Measurements from ENCODE around the gene ACTA2.
A peak's percentile ranks its signal among the peaks of the same experiment; 100 is the strongest.

Gene ACTA2

DNA sequence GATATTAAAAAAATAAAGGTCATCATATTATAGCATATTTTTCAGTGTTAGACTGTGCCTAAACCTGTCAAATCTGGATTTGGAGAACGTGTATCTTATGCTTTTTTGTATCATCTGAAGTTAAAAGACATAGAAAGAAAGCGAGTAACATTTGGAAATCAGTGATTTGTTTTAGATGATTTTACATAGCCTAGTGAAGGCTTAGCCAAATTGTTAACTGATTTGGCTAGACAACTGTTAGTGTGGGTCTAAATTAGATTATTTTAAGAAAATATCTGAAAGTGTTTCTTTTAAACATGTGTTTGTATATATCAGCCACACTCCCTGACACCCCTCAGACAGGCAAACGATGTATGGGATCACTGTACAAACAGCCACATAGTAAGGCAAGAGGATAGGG lies 35.6 kb downstream of the ACTA2 start:
- no peak for DNase-seq

GRCh38 chr10:88916231-88916630 lies 36.3 kb downstream of the ACTA2 start:
- DNase-seq = no peak

- no peak for DNase-seq
Observed at GRCh38 chr10:88915781-88916180, 36.8 kb downstream of the ACTA2 start.

- DNase-seq = no peak
Observed at GRCh38 chr10:88913788-88914187, 38.8 kb downstream of the ACTA2 start.

DNA sequence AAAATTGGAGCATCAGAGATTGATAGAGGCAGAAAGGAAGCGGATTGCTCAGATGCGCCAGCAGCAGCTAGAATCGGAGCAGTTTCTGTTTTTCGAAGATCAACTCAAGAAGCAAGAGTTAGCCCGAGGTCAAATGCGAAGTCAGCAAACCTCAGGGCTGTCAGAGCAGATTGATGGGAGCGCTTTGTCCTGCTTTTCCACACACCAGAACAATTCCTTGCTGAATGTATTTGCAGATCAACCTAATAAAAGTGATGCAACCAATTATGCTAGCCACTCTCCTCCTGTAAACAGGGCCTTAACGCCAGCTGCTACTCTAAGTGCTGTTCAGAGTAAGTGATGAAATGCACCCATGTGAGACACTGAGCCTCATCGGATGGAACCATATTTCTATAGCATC lies 39.4 kb downstream of the ACTA2 start:
- no peak for DNase-seq

GRCh38 chr10:88911851-88912250 lies 40.7 kb downstream of the ACTA2 start:
- DNase-seq = no peak

DNA sequence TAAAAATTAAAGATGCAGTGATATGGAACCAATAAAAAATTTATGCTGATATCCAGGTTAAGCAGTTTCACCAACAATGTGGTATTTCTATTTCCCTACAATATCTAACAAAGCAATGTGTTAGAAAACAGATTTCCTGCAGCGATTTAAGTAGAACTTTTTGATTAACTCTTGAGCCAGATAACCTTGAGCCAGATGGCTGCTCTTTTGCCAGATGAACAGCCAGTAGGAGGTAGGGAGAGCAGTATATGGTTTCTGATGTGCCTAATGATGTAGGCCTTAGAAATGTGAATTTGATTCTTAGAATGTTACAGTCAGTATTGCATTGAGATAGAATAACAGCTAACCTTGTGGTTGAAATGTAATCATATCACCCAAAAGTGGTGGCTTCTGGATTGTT lies 41.5 kb downstream of the ACTA2 start:
- DNase-seq = no peak

DNA sequence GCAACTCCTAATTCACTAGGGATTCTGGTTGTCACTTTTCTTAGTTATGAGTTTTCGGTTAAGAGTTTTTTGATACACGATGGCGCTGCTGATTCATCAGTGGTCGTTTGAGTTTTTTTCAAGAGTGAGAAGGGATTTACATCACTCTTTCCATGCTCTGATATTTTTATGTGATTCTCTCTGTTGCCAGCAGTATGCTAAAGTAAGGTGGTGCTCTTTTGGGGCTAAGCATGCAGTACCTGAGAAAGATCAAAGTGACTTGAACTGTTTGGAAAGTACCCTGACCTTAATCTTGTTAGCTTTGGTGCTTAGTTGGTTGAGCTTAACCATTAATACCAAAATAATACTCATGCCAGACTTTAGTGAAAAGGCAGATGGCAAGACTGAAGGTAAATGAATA lies 44.4 kb downstream of the ACTA2 start:
- no peak for DNase-seq

DNA sequence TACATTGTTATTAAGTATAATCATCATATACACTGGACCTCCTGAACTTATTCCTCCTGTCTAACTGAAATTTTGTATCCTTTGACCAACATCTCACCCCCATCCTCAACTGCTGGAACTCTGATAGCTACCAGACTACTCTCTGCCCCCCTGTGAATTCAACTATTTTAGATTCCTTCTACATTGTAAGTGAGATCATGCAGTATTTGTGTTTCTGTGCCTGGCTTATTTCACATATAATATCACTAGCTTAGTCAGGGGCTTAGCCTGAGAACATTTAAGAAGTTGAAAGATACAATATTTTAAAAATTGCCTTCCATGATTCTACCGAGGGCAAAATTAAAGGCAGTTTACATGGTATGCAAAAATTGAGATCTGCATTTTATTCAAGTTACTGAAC lies 45.7 kb downstream of the ACTA2 start:
- DNase-seq = no peak

DNA sequence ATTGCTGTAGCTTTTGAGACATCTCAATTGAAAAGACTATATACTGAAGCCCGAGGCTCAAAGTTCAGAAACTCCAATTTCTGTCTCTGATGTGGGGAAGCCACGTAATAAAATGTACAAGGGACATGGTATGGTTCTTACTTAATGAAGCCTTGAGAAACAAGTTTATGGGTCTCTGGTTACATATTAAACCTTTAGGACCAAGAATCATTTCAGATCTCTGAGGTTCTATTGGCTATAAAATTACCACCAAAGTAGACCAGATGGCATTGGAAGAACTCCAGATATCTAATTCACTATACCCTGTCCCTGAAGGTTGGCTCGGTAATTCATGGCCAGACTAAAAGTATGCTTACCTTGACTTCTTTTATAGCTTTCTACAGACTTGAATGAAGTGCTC lies 48.9 kb downstream of the ACTA2 start:
- no peak for DNase-seq

DNA sequence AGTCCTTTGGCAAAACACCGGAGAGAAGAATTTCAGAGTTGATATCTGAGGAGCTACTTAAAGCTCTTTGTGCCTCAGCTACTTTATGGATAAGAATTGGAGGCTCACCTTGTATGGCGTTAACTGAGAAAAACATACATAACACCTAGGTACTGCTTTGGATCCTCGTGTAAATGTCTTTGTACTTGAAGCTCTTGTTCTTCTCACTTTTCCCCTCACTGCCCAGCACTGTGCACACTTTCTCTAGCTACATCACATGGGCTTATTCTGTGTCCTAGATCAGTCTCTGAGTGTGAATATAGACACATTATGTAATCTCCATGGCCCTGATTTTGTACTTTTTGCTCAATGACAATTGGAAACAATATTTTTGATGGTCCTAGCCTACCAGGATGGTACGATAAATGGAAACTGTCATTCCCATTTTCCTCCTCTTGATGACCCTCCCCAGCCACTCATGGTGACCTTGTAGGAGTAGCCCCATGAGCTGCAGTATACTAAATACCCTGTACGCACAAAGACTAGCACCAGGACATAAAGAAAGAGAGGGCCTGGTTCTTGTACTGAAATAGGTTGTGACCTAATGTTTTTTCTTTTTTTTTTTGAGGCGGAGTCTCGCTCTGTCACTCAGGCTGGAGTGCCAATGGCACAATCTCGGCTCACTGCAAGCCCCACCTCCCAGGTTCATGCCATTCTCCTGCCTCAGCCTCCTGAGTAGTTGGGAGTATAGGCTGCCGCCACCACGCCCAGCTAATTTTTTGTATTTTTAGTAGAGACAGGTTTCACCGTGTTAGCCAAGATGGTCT lies 50.4 kb downstream of the ACTA2 start:
- no peak for DNase-seq

DNA sequence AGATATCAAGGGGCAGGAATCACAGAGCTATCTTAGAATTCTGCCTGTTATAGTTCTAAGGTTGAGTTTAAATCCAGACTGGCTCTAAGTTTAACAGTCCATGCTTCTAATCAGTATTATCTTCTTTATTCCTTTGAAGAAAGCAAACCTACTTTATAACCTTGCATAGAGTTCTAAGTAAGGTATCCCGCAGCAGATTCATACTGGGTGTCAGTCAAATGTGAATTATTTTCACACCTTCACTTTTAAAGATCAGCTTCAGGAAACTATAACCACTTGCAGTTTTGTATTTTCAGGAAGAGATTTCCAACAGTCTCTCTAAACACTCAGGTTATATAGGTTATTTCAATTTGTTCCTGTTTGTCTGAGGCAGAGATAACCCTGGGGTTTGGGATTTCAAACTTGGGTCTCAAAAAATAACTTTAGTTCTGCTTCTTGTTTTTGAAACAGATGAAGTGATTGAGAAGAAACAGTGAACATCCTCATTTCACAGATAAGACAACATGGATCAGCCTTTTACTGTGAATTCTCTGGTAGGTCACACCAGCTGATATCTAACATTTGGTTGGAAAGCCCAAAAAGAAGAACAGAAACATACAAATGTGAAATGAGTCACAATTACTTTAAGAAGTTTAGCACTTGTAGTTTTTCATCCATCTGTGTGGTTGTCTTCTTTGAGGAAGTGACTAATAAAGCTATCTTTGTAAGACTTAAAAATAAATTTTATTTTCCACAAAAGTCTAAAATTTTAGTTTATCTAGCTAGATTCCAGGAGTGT lies 51.2 kb downstream of the ACTA2 start:
- DNase-seq = no peak

DNA sequence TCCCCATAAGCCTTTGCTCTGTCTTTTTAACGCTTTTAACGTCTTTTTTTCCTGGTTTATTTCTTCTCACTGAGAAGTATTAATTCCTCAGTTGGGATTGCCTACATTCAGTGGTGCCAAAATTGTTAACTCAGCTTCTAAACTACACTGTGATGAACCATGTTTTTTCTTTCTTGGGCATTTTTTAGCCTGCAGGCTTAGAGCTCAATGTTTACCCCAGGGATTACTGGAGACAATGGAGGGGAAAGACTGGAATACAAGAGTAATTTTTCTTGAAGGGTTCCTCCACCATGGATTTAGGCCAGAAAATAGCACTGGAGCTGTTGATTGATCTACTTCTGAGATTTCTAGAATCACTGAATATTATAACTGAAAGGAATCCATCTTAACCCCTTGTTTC lies 52.7 kb downstream of the ACTA2 start:
- no peak for DNase-seq

DNA sequence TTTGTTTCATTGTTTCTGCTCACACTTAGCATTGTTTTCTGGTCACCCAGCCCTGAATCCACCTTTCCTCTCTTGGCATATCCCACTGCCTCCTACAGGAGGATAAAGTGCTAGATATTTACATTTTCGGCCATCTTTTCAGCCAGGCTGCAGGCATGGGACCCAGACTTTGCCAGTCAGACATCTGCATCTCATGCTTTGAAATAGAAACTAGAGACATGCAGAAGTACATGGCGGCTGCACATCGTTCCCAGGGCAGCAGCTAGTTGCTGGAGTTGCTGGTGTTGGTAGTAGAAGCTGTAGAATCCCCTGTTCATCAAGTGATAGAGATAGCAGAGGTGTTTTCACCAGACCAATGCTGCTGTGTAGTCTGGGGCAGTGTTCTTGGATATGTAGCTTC lies 53.8 kb downstream of the ACTA2 start:
- no peak for DNase-seq

GRCh38 chr10:88896994-88897853 lies 55.3 kb downstream of the ACTA2 start:
- DNase-seq = peak; percentile 49

DNA sequence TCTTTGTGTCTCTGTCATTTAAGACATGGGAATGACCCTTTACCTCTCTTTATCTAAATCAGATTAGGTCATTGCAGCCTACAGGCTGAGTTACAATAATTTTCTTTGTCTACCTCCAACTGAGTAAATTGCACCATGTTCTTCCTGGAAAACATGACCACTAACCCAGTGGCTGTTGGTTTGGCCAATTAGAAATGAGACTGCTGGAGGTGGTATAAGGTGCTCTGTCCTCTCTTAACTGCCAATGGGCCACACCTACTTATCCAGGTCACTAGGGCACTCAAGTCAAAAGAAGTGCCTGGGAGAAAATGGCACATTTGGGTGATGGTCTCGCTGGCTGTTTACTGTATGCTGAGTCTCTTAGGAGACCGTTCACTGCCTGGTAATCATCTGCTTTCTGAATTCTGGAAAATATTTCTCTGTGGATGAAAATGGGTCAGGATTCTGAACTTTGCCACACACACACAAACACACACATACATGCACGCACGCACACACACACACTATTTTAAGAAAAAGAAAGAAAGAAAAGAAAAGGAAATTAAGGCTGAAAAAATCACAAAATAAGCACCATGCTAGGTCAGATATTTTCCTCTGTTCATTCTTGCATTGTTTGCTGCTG lies 56.1 kb downstream of the ACTA2 start:
- no peak for DNase-seq

- no peak for DNase-seq
Observed at GRCh38 chr10:88895250-88895649, 57.3 kb downstream of the ACTA2 start.

DNA sequence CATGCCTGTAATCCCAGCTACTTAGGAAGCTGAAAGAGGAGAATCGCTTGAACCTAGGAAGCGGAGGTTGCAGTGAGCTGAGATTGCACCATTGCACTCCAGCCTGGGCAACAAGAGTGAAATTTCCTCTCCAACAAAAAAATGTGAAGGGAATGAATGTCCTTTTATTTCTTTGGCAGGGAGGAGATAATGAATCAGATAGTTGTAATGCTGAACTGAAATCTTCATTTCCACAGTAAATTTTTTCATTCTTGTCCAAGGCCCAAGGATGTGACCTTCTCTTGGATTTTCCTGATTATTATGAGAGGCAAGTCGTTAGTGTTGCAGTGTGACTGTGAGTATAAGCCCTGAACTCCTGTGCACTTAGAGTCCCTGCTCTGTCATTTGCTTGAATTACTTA lies 59.0 kb downstream of the ACTA2 start:
- no peak for DNase-seq

GRCh38 chr10:88892222-88892967 lies 60.2 kb downstream of the ACTA2 start:
- DNase-seq = no peak

DNA sequence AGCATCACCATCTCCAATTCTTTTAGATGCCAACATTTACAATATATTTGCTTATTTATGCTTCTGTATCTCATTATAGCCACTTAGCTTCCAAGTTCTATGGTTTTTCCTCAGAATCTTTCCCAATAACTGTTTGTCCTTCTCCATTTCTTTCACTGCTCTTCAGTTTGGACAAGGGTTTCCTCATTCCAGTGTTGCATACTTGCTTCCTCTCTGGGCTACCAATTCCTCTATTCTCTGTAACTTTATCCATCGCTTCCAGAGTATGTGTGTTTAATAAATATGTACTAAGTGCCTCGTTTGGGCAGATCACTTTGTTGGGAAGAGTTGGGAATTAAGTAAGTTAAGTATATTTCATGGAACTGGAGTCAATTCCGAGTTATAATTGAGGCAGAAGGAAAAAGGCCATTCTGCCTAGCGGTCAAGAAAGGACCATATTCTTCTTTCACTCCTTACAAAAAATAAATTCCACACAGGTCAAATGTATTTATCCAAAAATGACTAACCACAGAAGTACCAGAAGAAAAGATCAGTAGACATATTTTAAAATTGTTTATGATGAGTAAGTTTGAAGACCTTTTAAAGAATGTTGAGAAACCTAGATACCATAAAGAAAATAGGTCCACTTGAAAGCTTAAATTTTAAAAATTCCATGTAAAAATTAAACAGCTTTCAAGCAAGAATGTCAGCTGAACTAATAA lies 61.7 kb downstream of the ACTA2 start:
- DNase-seq = no peak

DNA sequence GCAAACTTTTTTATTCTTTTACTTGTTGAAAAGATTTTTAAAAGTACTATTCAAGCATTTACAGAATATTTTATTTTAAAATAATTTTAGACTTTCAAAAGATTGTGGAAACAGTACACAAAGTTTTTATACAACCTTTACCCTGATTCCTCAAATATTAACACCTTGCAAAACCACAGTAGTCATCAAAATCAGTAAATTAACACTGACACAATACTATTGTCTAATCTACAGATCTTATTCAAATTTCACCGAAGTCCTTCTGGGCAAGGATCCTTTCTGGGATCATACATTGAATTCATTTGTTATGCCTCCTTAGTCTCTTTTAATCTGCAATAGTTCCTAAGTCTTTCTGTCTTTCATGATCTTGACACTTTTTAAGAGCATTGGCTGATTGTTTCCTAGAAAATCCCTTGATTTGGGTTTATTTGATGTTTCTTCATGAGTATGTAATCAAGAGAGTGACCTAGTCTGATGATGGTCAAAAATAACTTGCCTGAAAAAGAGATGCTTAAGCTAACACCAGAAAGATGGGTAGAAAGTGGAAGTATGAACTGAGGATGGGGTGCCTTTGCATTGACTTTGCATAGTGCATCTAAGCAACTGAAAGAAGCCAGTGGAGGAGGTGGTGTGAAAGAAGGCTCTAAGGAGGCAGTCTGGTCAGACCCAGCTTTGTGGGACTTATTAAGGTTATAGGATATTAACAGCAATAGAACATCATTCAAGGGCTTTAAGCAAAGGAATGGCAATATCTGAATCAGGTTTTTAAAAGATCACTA lies 62.8 kb downstream of the ACTA2 start:
- no peak for DNase-seq

All from stimulated activated CD4-positive, alpha-beta T cell treated with anti-CD3 and anti-CD28 coated beads, Interleukin-4, amount 100 ng/mL, for 24 hours (primary cell).